ENCODE data around the gene FAM111A. TPM values are rescaled to one million over a fixed set of nuclear protein-coding genes. Genes with fewer than 3 reads are reported as not detected.

The FAM111A gene
- polyA plus RNA-seq, 3 donors: 34.6 to 101 (median 55.7) TPM

- no peaks in the 10 kb centered on the region for H3K27me3 Mint-ChIP-seq (ENCODE audit: low read depth in 3 of 3)
These were observed 1.5 kb upstream of the FAM111A start for GRCh38 chr11:59141191-59141590.

More at GRCh38 chr11:59141191-59141590, 1.5 kb upstream of the FAM111A start:
- peaks cover 4% of the 10 kb centered on the region for H4K20me1 ChIP-seq (ENCODE audit: insufficient read depth, low read length)
- H3K27me3 ChIP-seq (ENCODE audit: control insufficient read depth in 2 of 2, insufficient read depth in 2 of 2, low read length in 2 of 2): no peaks in the 10 kb centered on the region
- no peak overlapping the region for H3K4me3 ChIP-seq (replicated peaks in 1 of 3; ENCODE audit: low read depth in 2 of 3, low read length in 3 of 3)
- H2AFZ ChIP-seq (ENCODE audit: insufficient read depth, low read depth, low read length, poor library complexity, severe bottlenecking): no peak overlapping the region
- peaks cover 35 to 40% of the 10 kb centered on the region in 2 donors for H3K4me1 ChIP-seq (ENCODE audit: control insufficient read depth in 1 of 2, insufficient read depth in 2 of 2, low read length in 2 of 2)
- H3K4me2 ChIP-seq (replicated peaks; ENCODE audit: extremely low read depth, low read length, poor library complexity, severe bottlenecking): no peak overlapping the region
- Mint-ChIP-seq H3K27ac (no peak overlapping the region), H3K36me3 (peaks cover 21 to 24% of the 10 kb centered on the region in 2 donors), H3K4me3 (no peak overlapping the region), H3K9me3 (no peaks in the 10 kb centered on the region), H3K4me1 (peaks cover 43% of the 10 kb centered on the region)
- 100% methylated on average over 1 of the region's 4 CpGs for WGBS (ENCODE audit: insufficient coverage)
- no peaks in the 10 kb centered on the region for H3K9me3 ChIP-seq (replicated peaks in 1 of 2; ENCODE audit: control insufficient read depth in 1 of 2, insufficient read depth in 1 of 2, low read length in 2 of 2)
- H3K27ac ChIP-seq (ENCODE audit: low read depth in 1 of 2, low read length in 2 of 2): no peak overlapping the region
- intact Hi-C loops (cut with micrococcal nuclease): loop anchor here (5.0 to 10.0 kb wide), 3 partner anchors 34 to 566 kb away; partner anchors contain the start of genes FAM111B (in 1 of the 2), LPXN (in 1 of the 2) and ZFP91 (in 1 of the 2)
- H3K36me3 ChIP-seq (replicated peaks in 1 of 2; ENCODE audit: control insufficient read depth in 1 of 2, insufficient read depth in 2 of 2, low read length in 2 of 2): peaks cover 3 to 11% of the 10 kb centered on the region in 2 donors
- no peak for TF ChIP-seq CTCF (IDR thresholded peaks at IDR 0.05)
- no peak overlapping the region for H3K9ac ChIP-seq (ENCODE audit: insufficient read depth, low read length, poor library complexity, severe bottlenecking)
- DNase-seq: no peak
- H3K79me2 ChIP-seq (ENCODE audit: insufficient read depth, low read length): peaks cover 38% of the 10 kb centered on the region

Measured in CD14-positive monocyte (primary cell).